ENCODE data around the gene CCL24.
"Not testable (repeated sequence)": the region's sequence is repeated elsewhere in the genome, so short reads cannot be mapped to it uniquely, and the experiment has no call there.

Gene CCL24

DNA sequence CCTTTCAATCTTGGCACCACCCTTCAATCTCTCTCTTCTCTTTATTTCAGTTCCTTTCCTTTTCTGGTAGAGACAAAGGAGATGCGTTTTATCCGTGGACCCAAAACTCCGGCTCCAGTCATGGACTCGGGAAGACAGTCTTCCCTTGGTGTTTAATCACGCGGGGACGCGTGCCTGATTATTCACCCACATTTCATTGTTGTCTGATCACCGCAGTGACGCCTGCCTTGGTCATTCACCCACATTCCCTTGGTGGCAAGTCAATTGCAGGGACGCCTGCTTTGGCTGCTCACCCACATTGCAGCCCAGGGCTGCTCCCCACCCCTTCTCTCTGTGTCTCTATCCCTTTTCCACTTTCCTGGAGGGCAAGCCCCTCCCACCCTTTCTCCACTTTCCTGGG, 34.1 kb downstream of the CCL24 start:
- not testable (repeated sequence) for DNase-seq

DNA sequence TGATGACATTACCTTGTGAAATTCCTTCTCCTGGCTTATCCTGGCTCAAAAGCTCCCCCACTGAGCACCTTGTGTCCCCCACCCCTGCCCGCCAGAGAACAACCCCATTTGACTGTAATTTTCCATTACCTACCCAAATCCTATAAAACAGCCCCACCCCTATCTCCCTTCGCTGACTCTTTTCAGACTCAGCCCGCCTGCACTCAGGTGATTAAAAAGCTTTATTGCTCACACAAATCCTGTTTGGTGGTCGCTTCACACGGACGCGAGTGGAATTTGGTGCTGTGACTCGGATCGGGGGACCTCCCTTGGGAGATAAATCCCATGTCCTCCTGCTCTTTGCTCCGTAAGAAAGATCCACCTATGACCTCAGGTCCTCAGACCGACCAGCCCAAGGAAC, 34.6 kb downstream of the CCL24 start:
- not testable (repeated sequence) for DNase-seq

DNA sequence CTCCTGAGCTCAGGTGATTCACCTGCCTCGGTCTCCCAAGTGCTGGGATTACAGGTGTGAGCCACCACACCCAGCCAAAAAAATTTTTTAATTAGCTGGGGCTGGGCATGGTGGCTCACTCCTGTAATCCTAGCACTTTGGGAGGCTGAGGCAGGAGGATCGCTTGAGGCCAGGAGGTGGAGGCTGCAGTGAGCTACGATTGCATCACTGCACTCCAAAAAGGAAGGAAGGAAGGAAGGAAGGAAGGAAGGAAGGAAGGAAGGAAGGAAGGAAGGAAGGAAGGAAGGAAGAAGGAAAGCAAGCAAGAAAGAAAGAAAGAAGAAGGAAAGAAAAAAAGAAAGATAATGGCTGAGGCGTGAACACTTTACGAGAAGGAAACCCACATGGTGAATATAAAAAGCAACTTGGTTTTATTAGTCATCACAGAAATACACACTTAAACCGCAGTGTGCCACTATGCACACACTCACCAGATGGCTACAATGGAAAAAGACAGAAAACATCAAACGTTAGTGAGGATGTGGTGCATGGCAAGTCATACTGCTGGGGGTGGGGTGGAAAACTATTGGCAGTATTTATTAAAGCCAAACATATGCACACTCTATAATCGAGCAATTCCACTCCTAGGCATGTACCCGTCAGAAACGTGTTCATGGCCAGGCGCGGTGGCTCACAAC, 37.2 kb downstream of the CCL24 start:
- DNase-seq = peak; percentile 47

DNA sequence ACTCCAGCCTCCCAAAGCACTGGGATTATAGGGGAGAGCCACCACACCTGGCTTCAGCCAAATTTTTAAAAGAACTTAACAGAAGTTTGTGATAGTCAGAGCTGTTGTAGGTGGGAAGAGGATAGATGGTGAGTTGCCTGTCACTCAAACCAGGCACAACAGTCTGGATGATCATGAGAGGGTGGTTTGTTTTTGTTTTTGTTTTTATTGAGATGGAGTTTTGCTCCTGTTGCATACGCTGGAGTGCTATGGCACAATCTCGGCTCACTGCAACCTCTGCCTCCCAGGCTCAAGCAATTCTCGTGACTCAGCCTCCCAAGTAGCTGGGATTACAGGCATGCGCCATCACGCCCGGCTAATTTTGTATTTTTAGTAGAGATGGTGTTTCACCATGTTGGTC, 39.6 kb downstream of the CCL24 start:
- not testable (repeated sequence) for DNase-seq

DNA sequence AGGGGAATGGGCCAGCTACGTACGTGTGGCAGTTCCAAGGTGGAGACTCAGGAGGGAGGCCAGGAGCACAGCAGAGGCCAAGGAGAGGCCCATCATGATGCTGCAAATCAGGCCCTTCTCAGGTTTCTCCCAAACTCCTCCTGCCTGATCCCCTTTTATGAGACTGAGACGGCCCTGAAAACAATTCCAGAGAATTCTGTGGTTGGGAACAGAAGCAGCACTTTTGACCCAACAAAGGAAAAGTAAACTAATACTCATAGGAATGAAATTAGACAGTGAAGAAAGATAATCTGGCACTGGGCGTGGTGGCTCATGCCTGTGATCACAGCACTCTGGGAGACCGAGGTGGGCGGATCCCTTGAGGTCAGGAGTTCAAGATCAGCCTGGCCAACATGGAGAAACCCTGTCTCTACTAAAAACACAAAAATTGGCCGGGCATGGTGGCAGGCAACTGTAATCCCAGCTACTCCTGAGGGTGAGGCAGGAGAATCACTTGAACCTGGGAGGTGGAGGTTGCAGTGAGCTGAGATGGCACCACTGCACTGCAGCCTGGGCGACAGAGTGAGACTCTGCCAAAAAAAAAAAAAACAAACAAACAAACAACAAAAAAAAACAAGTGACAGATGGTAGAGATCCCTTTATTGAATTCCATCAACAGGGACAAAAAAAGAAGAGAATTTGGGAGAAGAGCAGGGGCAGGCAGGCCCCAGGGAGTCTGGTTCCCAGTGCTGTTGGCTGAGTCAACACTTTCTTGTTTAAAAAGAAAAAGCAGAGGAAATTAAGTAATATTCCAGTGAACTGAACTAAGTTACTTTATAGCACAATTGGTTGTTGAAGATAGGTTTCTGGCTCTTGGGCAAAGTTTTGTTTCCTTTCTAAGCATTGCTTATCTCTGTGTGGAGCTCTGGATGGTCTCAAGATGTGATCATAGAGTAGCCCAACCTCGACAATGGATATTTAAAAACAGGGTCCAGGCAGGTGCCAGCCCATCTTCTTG, 41.2 kb downstream of the CCL24 start, which contains the start of gene CCL26:
TSS of gene CCL26 (minus strand) at position 131 of the 997 bp plus-strand sequence. CDS start at position 96, 35 bp downstream.
- no peak for DNase-seq

DNA sequence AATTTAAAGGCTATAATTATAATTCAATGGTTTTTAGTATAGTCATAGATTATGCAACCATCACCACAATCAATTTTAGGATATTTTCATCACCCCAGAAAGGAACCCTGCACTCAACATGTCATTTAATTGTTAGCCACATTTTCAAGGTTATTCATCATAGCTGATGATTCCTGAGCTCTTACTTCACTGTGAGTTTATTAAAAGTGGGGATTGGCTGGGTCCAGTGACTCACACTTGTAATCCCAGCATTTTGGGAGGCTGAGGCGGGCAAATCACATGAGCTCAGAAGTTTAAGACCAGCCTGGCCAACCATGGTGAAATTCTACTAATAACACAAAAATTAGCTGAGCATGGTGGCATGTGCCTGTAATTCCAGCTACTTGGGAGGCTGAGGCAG, 42.4 kb downstream of the CCL24 start:
- DNase-seq = no peak

DNA sequence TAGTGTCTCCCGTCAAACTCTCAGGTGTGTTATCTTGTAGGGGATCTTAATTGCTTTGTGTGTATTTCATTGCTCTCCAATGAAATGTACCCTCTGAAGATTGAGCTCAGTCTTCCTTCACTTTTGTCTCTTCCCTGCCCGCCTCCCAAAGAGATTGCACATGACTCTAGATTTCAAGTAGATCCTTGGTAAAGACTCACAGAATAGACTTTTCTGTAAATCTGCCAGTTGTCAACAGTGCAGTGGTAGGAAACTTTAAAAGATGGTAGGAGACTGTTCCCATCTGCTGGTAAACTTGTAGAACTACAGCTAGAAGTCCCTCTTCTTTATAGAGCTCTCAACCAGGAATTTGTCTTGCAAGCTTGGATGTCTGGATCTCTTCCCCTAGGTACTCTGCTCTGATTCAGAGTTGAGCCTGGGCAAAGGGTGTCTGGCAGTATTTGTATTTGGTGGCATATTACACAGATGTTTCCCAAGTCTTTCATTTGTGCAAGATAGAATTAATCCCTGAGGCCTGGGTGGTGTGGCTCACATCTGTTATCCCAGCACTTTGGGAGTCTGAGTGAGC, 51.2 kb downstream of the CCL24 start:
- DNase-seq = no peak

DNA sequence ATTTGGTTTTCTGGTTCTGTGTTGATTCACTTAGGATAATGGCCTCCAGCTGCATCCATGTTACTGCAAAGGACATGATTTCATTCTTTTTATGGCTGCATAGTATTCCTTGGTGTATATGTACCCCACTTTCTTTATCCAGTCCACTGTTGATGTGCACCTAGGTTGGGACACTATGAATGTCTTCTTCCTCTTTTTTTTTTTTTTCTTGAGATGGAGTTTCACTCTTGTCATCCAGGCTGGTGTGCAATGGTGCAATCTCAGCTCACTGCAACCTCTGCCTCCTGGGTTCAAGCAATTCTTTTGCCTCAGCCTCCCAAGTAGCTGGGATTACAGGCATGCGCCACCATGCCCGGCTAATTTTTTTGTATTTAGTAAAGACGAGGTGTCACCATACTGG, 51.8 kb downstream of the CCL24 start:
- not testable (repeated sequence) for DNase-seq
